IMR-90 (cell line): Measurements from ENCODE around the gene CALHM3. TPM values are rescaled to one million over a fixed set of nuclear protein-coding genes. Genes with fewer than 3 reads are reported as not detected.

Experiments used
- ATAC-seq: fragments of 200-7000 bp; cut with Tn5 transposase; 2 replicates; pipeline ENCODE4 v1.9.1; 2020; ENCODE audit warnings: low read depth, mild to moderate bottlenecking, moderate library complexity
- BruUV-seq: library from RNA; stranded (reverse); fragments of 400-500 nt; replicated peaks from 2 replicates; lab custom pipeline; 2021; lab: Mats Ljungman, UMichigan
- CTCF ChIA-PET: fragments of 300-600 bp; formaldehyde crosslinking; extraction: SDS; loops from one replicate; lab custom pipeline; 2021; ENCODE audit warnings: antibody characterized with exemption; lab: Yijun Ruan, JAX
- POLR2A ChIA-PET: fragments of 300-600 bp; sonication (Branson Sonifier 250); formaldehyde crosslinking; loops from one replicate; lab custom pipeline; 2022; ENCODE audit warnings: antibody characterized with exemption; ENCODE audit not compliant: unreplicated experiment; lab: Charles Lee
- DNase-seq: peaks from one replicate; pipeline ENCODE4 v3.0.0; 2013
- H2AFZ ChIP-seq: replicated peaks from 2 replicates; pipeline ENCODE3; 2013; ENCODE audit warnings: low read length, mild to moderate bottlenecking; ENCODE audit not compliant: poor library complexity
- H2AK5ac ChIP-seq: 2 replicates; pipeline ENCODE4 v1.6.1; 2013; ENCODE audit warnings: low read depth, low read length, inconsistent platforms
- H2AK9ac ChIP-seq: replicated peaks from 2 replicates; pipeline ENCODE3; 2013; ENCODE audit warnings: mild to moderate bottlenecking, low read depth, low read length, moderate library complexity; ENCODE audit not compliant: poor library complexity
- H2BK120ac ChIP-seq: 2 replicates; pipeline ENCODE4 v1.6.1; 2013; ENCODE audit warnings: low read depth, low read length, inconsistent platforms
- H2BK15ac ChIP-seq: 3 replicates; pipeline ENCODE4 v1.6.1; 2013; ENCODE audit warnings: low read depth, low read length, inconsistent platforms
- H2BK20ac ChIP-seq: 2 replicates; pipeline ENCODE4 v1.6.1; 2013; ENCODE audit warnings: low read depth, mild to moderate bottlenecking, inconsistent platforms, low read length, moderate library complexity
- H2BK5ac ChIP-seq: 2 replicates; pipeline ENCODE4 v1.6.1; 2013; ENCODE audit warnings: mild to moderate bottlenecking, low read depth, low read length, inconsistent platforms; ENCODE audit not compliant: poor library complexity, severe bottlenecking
- H3K14ac ChIP-seq: replicated peaks from 2 replicates; pipeline ENCODE4 v1.6.1; 2013; ENCODE audit warnings: low read depth, low read length, inconsistent platforms
- H3K18ac ChIP-seq: 2 replicates; pipeline ENCODE4 v1.6.1; 2013; ENCODE audit warnings: low read depth, low read length, control low read depth
- H3K23ac ChIP-seq: 2 replicates; pipeline ENCODE4 v1.6.1; 2013; ENCODE audit warnings: low read depth, low read length, inconsistent platforms
- H3K27ac ChIP-seq: 2 replicates; pipeline ENCODE4 v1.5.1; 2013; ENCODE audit warnings: mild to moderate bottlenecking, control low read depth, low read length; ENCODE audit not compliant: insufficient read depth
- H3K27me3 ChIP-seq: 2 replicates; pipeline ENCODE4 v1.6.1; 2013; ENCODE audit warnings: low read length; ENCODE audit not compliant: control insufficient read depth, insufficient read depth
- H3K36me3 ChIP-seq: 2 replicates; pipeline ENCODE4 v1.6.1; 2013; ENCODE audit warnings: low read length, mixed read lengths; ENCODE audit not compliant: control insufficient read depth, insufficient read depth
- H3K4ac ChIP-seq: 2 replicates; pipeline ENCODE4 v1.6.1; 2013; ENCODE audit warnings: low read depth, low read length, inconsistent platforms
- H3K4me1 ChIP-seq: 2 replicates; pipeline ENCODE4 v1.6.1; 2013; ENCODE audit warnings: low read length, mixed read lengths; ENCODE audit not compliant: control insufficient read depth, insufficient read depth
- H3K4me2 ChIP-seq: 2 replicates; pipeline ENCODE4 v1.6.1; 2013; ENCODE audit warnings: low read depth, mild to moderate bottlenecking, control low read depth, low read length, moderate library complexity
- H3K4me3 ChIP-seq: 2 replicates; pipeline ENCODE4 v1.5.1; 2013; ENCODE audit warnings: low read depth, mild to moderate bottlenecking, control low read depth, low read length, moderate library complexity; ENCODE audit not compliant: insufficient read depth
- H3K56ac ChIP-seq: 2 replicates; pipeline ENCODE4 v1.6.1; 2013; ENCODE audit warnings: low read length, inconsistent platforms; ENCODE audit not compliant: insufficient read depth; ENCODE audit errors: extremely low read depth
- H3K79me1 ChIP-seq, 2 experiments: 2 replicates each; pipeline ENCODE4 v1.6.1; 2013; ENCODE audit warnings: low read length in 2 of 2, inconsistent platforms in 1 of 2, low read depth in 1 of 2
- H3K9ac ChIP-seq: 2 replicates; pipeline ENCODE4 v1.6.1; 2013; ENCODE audit warnings: low read depth, low read length, control low read depth
- H3K9me1 ChIP-seq: 2 replicates; pipeline ENCODE4 v1.6.1; 2013; ENCODE audit warnings: low read length, inconsistent platforms; ENCODE audit not compliant: insufficient read depth
- H3K9me3 ChIP-seq: 2 replicates; pipeline ENCODE4 v1.6.1; 2013; ENCODE audit warnings: low read length; ENCODE audit not compliant: control insufficient read depth, insufficient read depth
- H4K20me1 ChIP-seq: 2 replicates; pipeline ENCODE4 v1.6.1; 2013; ENCODE audit warnings: low read length, inconsistent platforms; ENCODE audit not compliant: insufficient read depth
- H4K5ac ChIP-seq: 2 replicates; pipeline ENCODE4 v1.6.1; 2013; ENCODE audit warnings: mild to moderate bottlenecking, low read depth, low read length, control low read depth
- H4K8ac ChIP-seq, 2 experiments: 2 replicates each; pipeline ENCODE4 v1.6.1; 2013; ENCODE audit warnings: low read depth in 2 of 2, low read length in 2 of 2, control low read depth in 1 of 2, inconsistent platforms in 1 of 2
- H4K91ac ChIP-seq: 2 replicates; pipeline ENCODE4 v1.6.1; 2013; ENCODE audit warnings: low read depth, low read length, inconsistent platforms; ENCODE audit not compliant: insufficient read depth
- CEBPB ChIP-seq: IDR thresholded peaks from 2 replicates; pipeline ENCODE4 v1.6.1; 2012; ENCODE audit warnings: low read depth, low read length, improper control_type of control experiment
- CHD1 ChIP-seq: IDR thresholded peaks from 2 replicates; pipeline ENCODE4 v1.6.1; 2012; ENCODE audit warnings: low read depth, low read length, improper control_type of control experiment
- FOS ChIP-seq: fragments of 150-350 bp; IDR thresholded peaks from 2 replicates; pipeline ENCODE4 v1.6.1; 2016; ENCODE audit warnings: low read depth, low read length
- MAFK ChIP-seq: IDR thresholded peaks from 2 replicates; pipeline ENCODE4 v1.6.1; 2012; ENCODE audit warnings: low read depth, low read length, improper control_type of control experiment
- MAZ ChIP-seq: IDR thresholded peaks from 2 replicates; pipeline ENCODE4 v1.6.1; 2012; ENCODE audit warnings: low read depth, mild to moderate bottlenecking, low read length, improper control_type of control experiment, moderate library complexity, borderline replicate concordance
- MXI1 ChIP-seq: IDR thresholded peaks from 2 replicates; pipeline ENCODE4 v1.6.1; 2012; ENCODE audit warnings: low read depth, mild to moderate bottlenecking, low read length, moderate library complexity, borderline replicate concordance
- POLR2A ChIP-seq: IDR thresholded peaks from 2 replicates; pipeline ENCODE4 v1.6.1; 2012; ENCODE audit warnings: mild to moderate bottlenecking, low read depth, low read length
- RAD21 ChIP-seq: IDR thresholded peaks from 2 replicates; pipeline ENCODE4 v1.6.1; 2012; ENCODE audit warnings: low read length, improper control_type of control experiment
- RFX5 ChIP-seq: IDR thresholded peaks from 2 replicates; pipeline ENCODE4 v1.8.0; 2012; ENCODE audit warnings: low read depth, mild to moderate bottlenecking, low read length, moderate library complexity
- SMC3 ChIP-seq: fragments of 150-350 bp; IDR thresholded peaks from 2 replicates; pipeline ENCODE4 v1.6.1; 2016; ENCODE audit warnings: low read depth, mild to moderate bottlenecking, antibody characterized with exemption, low read length, moderate library complexity
- WGBS, 2 experiments: methylation state at CpG; one replicate each; pipeline versions ENCODE4 v1.1.5 to v1.1.7; 2013; ENCODE audit warnings: missing lambda C conversion rate in 2 of 2; ENCODE audit not compliant: insufficient read length in 1 of 2; ENCODE audit errors: extremely low coverage in 2 of 2; 5-methylcytosine and 5-hydroxymethylcytosine counted together
- dilution Hi-C: fragments of 300-500 bp; cut with HindIII; formaldehyde crosslinking; loops from one replicate; pipeline ENCODE4 v1.14.3; 2018; ENCODE audit warnings: low sequenced_read_pairs; ENCODE audit not compliant: unreplicated experiment
- in situ Hi-C: fragments of 300-500 bp; cut with MboI; formaldehyde crosslinking; loops from 3 replicates; pipeline ENCODE4 v1.14.3; 2019; ENCODE audit warnings: low sequenced_read_pairs, inconsistent platforms, mixed read lengths
- intact Hi-C: fragments of 100-400 bp; cut with micrococcal nuclease; formaldehyde crosslinking; loops from 2 replicates; pipeline ENCODE4 v1.10.0; 2022
- polyA plus RNA-seq, 3 experiments: library from polyadenylated mRNA; depleted of rRNA; stranded (reverse); fragments of >200 nt; gene quantifications; 2 replicates each; pipeline ENCODE4 v1.2.3, GENCODE V29; 2012; ENCODE audit warnings: low replicate concordance in 1 of 3
- total RNA-seq: library from RNA; depleted of rRNA; stranded (reverse); fragments of >200 nt; gene quantifications from 2 replicates; pipeline ENCODE4 v1.2.3, GENCODE V29; 2012
- TF ChIP-seq, protein P1 (sequence below): fragments of 150-350 bp; IDR thresholded peaks from 2 replicates; pipeline ENCODE4 v1.6.1; 2016; ENCODE audit warnings: low read depth, mild to moderate bottlenecking, low read length, moderate library complexity, borderline replicate concordance
- TF ChIP-seq, protein P2 (sequence below): fragments of 150-350 bp; IDR thresholded peaks from 2 replicates; pipeline ENCODE4 v1.6.1; 2017; ENCODE audit warnings: mild to moderate bottlenecking, antibody characterized with exemption, low read length, low read depth
- TF ChIP-seq, protein P3 (sequence below): conservative IDR thresholded peaks from 2 replicates; pipeline ENCODE4 v1.5.1; 2012; ENCODE audit warnings: mild to moderate bottlenecking, low read depth, low read length, improper control_type of control experiment

CALHM3 gene
- total and polyA plus RNA-seq, 2 of the 4 experiments (the other 2 are of a cell fraction) = not detected

DNA sequence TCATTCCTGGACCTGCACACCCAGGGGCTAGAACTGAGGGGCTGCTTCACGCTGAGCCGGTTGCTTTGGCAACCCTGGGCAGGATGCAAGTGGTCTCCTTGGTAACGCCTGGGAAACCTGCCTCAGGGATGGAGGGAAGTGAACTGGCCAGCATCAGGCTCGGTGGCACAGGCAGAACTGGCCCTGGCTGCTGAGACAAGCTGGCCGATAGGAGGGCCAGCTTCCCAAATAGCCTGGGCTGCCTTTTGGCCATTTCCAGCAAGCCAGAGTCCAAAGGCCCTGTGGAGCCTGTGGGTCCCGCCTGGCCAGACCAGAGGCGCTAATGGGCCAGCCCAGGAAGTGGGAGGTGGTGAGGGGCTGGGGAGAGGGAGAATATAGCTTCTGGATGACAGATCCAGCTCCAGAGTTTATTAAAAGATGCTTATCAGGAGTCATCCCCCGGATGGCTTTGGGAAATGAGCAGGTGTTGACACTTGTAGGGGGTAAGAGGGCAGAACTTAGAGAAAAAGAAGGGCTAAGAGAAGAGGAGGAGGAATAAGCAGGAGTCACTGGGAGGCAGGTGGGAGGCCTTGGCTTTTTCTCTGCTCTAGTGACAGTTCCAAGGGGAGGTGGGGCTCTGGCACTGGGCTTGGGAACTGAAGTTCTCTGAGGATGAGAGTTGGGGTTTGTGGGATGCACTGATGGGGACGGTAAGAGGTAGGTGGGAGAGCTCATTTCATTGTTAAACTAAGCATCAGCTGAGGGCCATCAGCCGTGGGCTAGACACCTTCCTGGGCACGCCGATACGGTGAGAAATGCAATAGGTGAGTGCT, 24.0 kb upstream of the CALHM3 start (continued):
- TF ChIP-seq SMC3 = no peak

DNA sequence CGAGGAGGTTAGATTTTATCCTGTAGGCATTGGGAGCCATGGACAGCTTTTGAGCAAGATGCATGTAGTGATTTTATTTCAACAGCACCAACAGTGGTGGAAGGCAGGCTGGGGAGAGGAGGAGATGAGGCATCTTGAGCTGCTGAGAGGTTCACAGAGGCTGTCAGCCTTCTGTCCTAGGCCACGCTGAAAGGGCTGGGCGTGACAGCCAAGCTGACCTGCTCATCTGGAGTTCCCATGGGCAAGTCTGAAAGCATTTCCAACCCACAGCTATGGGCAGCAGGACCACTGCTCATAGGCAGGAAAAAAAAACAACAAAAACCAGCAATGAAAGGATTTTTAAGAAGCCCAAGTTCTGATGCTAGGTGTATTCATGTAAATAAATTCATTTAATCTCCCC, 22.1 kb upstream of the CALHM3 start:
- no peak overlapping the region for H2BK15ac ChIP-seq
- H3K27me3 ChIP-seq = peaks cover 72% of the 10 kb centered on the region
- in situ Hi-C loops (no loop called here), dilution Hi-C loops (no loop called here), intact Hi-C loops (no loop called here)
- no peak overlapping the region for H4K8ac ChIP-seq
- H3K27ac ChIP-seq = no peak overlapping the region
- no peak for ATAC-seq
- no peak overlapping the region for H2BK5ac ChIP-seq
- ChIA-PET POLR2A (no interaction called here), CTCF (no interaction called here)
- no peak overlapping the region for H4K5ac ChIP-seq
- no peak overlapping the region for H3K4me2 ChIP-seq
- H3K9ac ChIP-seq = no peak overlapping the region
- no peak for DNase-seq
- peak overlapping the region; percentile 33; the same call in 1 of the 2 replicates for H3K23ac ChIP-seq
- H3K4me1 ChIP-seq = 0 out of 2 replicates have a peak, but pooled peaks cover 2% of the 10 kb centered on the region
- no peaks in the 10 kb centered on the region for H3K36me3 ChIP-seq
- peaks cover 34% of the 10 kb centered on the region; the same call in 1 of the 2 replicates for H4K20me1 ChIP-seq
- no peak overlapping the region for H4K91ac ChIP-seq
- no peaks in the 10 kb centered on the region for H3K9me3 ChIP-seq
- H3K4ac ChIP-seq = no peak overlapping the region
- no peak overlapping the region for H2AK5ac ChIP-seq
- no peak overlapping the region for H3K4me3 ChIP-seq
- no peak overlapping the region for H2BK120ac ChIP-seq
- 74% methylated on average over 3 of the region's 3 CpGs; no CpG with 5 or more reads in 1 of the 2 experiments for WGBS, 2 experiments
- H2AFZ ChIP-seq = no peak overlapping the region
- H3K9me1 ChIP-seq = no peaks in the 10 kb centered on the region; the same call in 1 of the 2 replicates
- no peak overlapping the region for H2AK9ac ChIP-seq
- H2BK20ac ChIP-seq = no peak overlapping the region
- H3K18ac ChIP-seq = no peak overlapping the region
- H3K56ac ChIP-seq = no peak overlapping the region
- H3K14ac ChIP-seq = no peak overlapping the region
- no TSS peak for BruUV-seq
- TF ChIP-seq CEBPB (no peak), POLR2A (no peak), MXI1 (no peak), CHD1 (no peak), MAZ (no peak), RFX5 (no peak), MAFK (no peak), FOS (no peak), RAD21 (no peak)
- TF ChIP-seq, protein P1, sequence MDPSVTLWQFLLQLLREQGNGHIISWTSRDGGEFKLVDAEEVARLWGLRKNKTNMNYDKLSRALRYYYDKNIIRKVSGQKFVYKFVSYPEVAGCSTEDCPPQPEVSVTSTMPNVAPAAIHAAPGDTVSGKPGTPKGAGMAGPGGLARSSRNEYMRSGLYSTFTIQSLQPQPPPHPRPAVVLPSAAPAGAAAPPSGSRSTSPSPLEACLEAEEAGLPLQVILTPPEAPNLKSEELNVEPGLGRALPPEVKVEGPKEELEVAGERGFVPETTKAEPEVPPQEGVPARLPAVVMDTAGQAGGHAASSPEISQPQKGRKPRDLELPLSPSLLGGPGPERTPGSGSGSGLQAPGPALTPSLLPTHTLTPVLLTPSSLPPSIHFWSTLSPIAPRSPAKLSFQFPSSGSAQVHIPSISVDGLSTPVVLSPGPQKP = no peak
- TF ChIP-seq, protein P2, sequence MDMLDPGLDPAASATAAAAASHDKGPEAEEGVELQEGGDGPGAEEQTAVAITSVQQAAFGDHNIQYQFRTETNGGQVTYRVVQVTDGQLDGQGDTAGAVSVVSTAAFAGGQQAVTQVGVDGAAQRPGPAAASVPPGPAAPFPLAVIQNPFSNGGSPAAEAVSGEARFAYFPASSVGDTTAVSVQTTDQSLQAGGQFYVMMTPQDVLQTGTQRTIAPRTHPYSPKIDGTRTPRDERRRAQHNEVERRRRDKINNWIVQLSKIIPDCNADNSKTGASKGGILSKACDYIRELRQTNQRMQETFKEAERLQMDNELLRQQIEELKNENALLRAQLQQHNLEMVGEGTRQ = no peak
- TF ChIP-seq, protein P3, sequence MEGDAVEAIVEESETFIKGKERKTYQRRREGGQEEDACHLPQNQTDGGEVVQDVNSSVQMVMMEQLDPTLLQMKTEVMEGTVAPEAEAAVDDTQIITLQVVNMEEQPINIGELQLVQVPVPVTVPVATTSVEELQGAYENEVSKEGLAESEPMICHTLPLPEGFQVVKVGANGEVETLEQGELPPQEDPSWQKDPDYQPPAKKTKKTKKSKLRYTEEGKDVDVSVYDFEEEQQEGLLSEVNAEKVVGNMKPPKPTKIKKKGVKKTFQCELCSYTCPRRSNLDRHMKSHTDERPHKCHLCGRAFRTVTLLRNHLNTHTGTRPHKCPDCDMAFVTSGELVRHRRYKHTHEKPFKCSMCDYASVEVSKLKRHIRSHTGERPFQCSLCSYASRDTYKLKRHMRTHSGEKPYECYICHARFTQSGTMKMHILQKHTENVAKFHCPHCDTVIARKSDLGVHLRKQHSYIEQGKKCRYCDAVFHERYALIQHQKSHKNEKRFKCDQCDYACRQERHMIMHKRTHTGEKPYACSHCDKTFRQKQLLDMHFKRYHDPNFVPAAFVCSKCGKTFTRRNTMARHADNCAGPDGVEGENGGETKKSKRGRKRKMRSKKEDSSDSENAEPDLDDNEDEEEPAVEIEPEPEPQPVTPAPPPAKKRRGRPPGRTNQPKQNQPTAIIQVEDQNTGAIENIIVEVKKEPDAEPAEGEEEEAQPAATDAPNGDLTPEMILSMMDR = no peak
- H3K79me1 ChIP-seq = no peaks in the 10 kb centered on the region
